Caki2 (cell line): Measurements from ENCODE around the gene CLEC16A. TPM values are rescaled to one million over a fixed set of nuclear protein-coding genes. Genes with fewer than 3 reads are reported as not detected.

Source experiments
- DNase-seq: peaks from one replicate; pipeline ENCODE4 v3.0.0-alpha.2; 2015; ENCODE audit warnings: low read depth
- in situ Hi-C: cut with HindIII; loops from 2 replicates; pipeline ENCODE4 v1.10.0; 2016; ENCODE audit warnings: low sequenced_read_pairs, low pct_unique_long_range_greater_than_20kb, mixed read lengths
- total RNA-seq: library from RNA; depleted of rRNA; stranded (reverse); fragments of >200 nt; shearing (Covaris generic); gene quantifications from 2 replicates; pipeline ENCODE4 v1.2.3, GENCODE V29; 2014; ENCODE audit warnings: low replicate concordance

CLEC16A gene
- total RNA-seq, 1 experiment from 2014 or later, result 17.7 TPM

- in situ Hi-C loops, result no loop called here
- DNase-seq, result no peak
Measured at GRCh38 chr16:11059588-11059987, 115.2 kb downstream of the CLEC16A start.

DNA sequence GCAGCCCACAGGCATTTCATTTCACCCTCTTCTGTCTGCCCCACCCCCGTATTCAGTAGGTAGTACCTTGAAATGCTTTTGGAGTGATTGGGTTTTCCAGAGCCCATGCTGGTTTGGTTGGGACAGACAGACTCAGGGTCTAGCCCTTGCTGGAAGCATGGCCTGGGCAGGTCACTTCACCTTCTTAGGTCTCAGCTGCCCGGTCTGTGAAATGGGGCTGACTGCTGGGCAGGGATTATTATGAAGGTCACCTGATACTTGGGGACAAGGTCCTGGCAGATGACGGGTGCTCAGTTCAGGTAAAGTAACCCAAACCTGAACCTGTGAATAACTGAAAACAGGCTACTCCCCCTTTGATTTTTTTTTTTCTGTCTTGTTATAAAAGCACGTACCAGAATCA is 116.0 kb downstream of the CLEC16A start:
- in situ Hi-C loops, result no loop called here
- DNase-seq, result no peak

GRCh38 chr16:11060842-11061241 is 116.5 kb downstream of the CLEC16A start:
- DNase-seq, result no peak
- in situ Hi-C loops, result no loop called here

GRCh38 chr16:11061629-11062270 is 117.4 kb downstream of the CLEC16A start:
- no peak for DNase-seq
- in situ Hi-C loops, result no loop called here

GRCh38 chr16:11063448-11064201 is 119.3 kb downstream of the CLEC16A start:
- in situ Hi-C loops, result no loop called here
- peak; percentile 13 for DNase-seq

DNA sequence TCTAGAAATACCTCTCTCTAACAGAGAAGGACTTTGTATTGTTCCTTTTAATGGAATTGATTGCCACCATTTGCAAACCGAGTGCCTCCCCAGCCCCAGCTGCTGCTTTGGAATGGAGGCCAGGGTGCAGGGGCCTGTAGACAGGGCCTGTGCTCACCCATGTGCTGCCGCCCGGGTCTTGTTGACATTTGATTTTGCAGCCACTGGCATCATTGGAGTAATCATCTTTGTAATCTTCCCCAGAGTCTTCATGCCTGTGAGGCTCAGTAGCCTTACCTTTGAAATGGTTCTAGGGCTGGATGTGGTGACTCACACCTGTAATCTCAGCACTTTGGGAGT is 119.8 kb downstream of the CLEC16A start:
- no peak for DNase-seq
- in situ Hi-C loops, result no loop called here

DNA sequence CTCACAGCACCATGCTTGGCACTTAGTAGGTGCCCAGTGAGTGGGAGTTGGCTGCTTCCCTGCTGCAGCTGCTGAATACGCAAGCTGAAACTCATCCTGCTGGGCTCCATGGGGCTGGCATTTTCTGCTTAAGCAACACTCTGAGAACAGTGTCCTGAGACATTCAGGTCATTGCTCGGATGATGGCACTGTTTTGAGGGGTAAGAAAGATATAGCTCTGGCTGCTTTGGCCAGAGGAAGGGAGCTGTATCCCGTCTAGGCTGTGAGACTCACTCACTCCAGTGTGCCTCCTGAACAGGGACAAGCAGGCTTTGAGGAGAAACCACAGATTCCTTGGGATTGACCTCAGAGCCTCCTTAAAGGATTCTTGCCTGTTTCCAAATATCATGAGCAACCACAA is 120.5 kb downstream of the CLEC16A start:
- DNase-seq, result no peak
- in situ Hi-C loops, result no loop called here

DNA sequence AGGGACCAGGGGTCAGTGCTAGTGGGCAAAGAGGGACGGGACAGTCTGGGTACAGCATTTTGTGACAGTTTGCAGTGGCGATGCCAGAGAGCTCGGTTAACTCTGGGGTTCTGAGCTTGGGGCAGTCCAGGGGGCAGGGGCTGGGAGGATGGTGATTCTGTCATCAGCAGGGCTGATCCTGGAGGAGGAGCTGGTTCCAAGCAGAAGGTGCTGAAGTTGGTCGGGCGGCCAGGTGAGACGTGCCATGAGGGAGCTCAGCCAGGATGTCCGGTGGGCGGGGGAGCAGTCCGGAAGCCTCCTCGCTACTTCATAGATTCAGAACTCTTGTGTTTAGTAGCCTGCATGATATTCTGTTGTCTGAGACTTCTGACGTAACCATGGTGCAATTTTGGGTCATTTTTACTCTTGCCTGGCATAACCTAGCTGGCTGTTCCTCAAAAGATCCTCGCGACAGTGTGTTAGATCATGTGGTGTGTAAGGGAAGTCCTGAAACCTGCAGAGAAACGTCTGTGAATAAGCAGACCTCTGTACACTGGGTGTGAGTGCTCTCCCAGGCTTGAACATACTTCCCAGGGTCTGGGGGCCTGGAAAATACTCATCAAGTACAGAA is 122.0 kb downstream of the CLEC16A start:
- DNase-seq, result no peak
- in situ Hi-C loops, result no loop called here

GRCh38 chr16:11067266-11067665 is 122.9 kb downstream of the CLEC16A start:
- DNase-seq, result no peak
- in situ Hi-C loops, result no loop called here

DNA sequence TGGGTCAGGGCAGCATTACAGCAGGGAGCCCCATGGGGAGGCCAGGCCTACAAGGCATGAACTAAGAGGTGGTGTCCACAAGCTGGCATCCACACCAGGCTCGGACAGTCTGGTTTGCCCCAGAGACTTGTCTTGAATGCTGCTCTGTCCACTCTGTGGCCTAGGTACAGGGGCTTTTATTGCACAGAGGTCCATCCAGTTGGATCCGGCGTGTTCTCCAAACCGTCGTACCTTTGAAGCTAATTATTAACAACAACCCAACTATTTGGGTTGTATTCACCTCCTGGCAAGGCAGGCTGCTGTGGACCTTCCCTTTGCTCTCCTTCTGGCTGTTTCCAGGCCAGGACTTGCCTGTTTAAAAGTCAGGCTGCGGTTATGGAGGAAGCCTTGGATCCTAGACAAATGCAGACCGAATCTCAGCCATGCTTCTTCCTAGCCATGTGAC is 123.4 kb downstream of the CLEC16A start:
- in situ Hi-C loops, result no loop called here
- no peak for DNase-seq

- in situ Hi-C loops, result no loop called here
- no peak for DNase-seq
Measured at GRCh38 chr16:11071829-11072228, 127.5 kb downstream of the CLEC16A start.

- DNase-seq, result no peak
- in situ Hi-C loops, result no loop called here
Measured at GRCh38 chr16:11072420-11073153, 128.2 kb downstream of the CLEC16A start.

DNA sequence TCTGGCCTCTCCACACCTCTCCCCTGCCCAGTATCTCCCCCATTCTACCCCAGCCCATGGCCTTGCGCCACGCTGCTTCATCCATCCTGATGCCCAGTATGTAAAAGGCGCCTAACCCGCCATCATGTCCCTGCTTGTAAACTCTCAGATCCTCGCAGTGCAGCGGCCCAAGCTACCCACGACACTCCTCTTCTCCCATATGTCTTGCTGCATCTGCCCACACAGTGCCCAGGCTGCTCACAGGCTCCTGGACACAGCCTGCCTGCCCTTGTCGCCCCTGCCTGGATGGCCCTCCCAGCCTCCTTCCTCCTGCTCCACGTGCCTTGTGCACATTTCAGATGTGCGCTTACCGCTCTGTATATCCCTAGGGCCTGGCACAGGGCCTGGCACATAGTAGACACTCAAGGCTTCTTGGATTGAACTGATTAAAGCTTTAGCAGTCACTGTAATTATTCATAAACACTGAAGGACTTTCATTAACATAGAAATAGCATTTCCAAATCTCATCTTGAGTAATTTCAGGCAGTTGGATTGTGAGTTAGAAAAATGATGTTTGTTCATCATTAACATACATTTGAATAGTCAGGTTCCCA is 129.1 kb downstream of the CLEC16A start:
- in situ Hi-C loops, result no loop called here
- DNase-seq, result no peak

DNA sequence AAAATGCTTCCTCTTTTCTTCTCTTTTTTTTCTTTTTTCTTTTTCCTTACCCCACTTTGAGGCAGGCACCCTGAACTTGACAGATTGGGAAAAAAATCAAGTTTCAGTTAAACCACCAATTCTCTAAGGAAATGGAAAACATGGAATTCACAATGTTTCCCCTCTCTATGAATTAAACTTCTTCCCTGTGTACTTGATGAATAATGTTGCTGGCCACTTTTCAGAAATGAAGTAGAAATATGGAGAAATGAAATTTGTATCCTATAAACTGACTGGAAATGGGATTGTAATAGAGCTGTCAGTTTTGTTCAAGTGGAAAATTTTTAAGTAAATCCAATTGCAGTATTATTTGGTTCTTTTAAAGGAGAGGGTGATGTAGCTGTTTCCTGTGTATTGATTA is 129.8 kb downstream of the CLEC16A start:
- in situ Hi-C loops, result no loop called here
- DNase-seq, result no peak

GRCh38 chr16:11075163-11075562 is 130.8 kb downstream of the CLEC16A start:
- in situ Hi-C loops, result no loop called here
- no peak for DNase-seq

DNA sequence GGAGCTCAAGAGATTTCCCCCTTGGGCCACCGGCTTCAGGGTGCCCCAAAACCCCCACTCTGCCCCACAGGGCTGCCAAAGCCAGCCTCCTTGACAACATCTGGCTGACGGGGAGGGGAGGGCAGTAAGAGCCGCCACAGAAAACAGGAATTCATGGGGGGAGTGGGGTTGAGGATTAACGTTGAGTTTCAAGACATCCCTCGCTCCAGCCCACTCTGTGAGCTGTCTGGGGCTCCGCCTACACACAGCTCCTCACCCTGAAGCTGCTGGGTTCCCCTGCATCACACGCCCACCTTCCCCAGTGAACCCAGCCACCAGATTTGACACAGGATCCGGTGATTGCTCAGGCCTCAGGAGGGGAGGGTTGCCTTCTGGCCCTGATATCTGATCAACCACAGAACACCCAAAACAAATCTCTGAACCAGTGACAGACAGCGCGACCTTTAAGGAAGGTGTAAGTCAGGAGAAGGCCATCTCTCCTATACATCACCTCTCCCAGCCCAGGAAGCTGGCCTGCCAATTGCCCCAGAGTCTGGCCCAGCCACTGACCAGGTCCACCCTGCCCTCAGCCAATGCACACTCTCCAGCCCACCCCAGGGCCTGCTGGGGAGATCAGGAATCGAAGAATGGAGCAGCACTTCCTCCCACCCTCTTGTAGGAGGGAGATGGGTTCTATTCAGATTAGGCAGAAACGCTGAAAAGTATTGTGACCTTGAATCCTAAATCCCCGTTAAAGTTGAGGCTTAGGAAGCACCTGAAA is 132.1 kb downstream of the CLEC16A start:
- no peak for DNase-seq
- in situ Hi-C loops, result no loop called here

DNA sequence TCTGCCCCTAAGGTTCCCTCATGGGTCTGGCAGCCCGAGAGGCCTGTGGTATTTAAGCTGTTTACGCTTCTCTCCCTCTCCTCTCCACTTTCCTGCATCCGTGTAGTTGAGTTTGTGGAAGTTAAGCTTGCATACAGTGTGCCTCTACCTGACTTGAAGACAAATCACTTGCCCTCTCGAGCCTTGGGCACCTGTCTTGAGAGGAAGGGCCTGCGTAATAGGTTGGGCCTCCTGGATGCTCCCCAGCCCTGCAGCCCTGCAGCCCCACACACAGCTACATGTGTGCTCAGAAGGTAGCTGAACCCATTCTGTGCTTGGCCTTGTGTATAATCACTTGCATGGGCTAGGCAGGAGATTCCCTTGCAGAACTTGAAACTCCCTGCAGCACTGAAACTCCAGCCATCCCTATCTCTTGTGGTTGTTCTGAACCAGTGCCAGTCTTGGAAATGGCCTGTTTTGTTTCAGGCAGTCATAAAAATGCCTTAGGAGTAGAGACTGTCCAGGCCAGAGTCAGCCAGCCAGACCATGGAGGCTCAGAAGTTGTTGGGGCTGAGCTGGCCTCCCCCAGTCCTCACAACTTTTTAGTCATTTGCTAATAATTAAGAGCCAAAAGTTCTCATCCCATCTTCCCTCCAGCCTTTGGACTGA is 134.6 kb downstream of the CLEC16A start:
- DNase-seq, result no peak

More for the DNA sequence above, 134.6 kb downstream of the CLEC16A start:
- in situ Hi-C loops, result no loop called here
